VCaP (cell line): ENCODE data around the gene GOLT1B.

Experiments used
- H3K27ac ChIP-seq: fragments of 450-650 bp; 2 replicates; pipeline ENCODE4 v1.5.1; 2017
- TF ChIP-seq, protein P1 (sequence below): fragments of 450-650 bp; conservative IDR thresholded peaks from 2 replicates; pipeline ENCODE4 v1.5.1; 2017; ENCODE audit warnings: mild to moderate bottlenecking, moderate library complexity

Gene GOLT1B

DNA sequence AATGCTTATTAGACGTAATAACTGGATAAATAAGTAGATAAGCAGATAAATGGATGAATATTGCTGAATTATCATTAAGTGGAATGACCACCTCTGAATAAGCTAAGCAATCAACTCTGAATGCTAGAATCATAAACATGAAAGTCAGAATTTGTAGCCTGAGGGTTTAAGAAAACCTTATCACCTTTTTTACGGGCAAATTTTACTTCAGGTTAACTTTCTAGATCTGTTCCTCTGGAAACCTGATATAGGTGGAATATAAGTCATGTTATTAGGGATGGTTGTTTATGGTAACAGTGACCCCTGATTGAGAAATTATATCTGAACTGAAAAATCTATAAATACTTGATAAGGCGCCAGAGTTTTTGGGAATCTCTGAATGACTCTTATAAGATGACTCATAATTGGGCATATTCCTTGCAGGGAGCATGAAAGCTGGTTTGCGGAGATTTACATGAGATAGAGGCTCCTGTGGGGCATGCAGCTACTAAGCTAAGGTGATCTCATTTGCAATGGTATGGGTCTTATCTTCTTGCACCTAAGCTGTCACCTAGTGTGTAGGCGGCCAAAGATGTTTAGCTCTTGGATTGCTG lies 36.6 kb downstream of the GOLT1B start:
- H3K27ac ChIP-seq, result no peak overlapping the region
- TF ChIP-seq, protein P1, sequence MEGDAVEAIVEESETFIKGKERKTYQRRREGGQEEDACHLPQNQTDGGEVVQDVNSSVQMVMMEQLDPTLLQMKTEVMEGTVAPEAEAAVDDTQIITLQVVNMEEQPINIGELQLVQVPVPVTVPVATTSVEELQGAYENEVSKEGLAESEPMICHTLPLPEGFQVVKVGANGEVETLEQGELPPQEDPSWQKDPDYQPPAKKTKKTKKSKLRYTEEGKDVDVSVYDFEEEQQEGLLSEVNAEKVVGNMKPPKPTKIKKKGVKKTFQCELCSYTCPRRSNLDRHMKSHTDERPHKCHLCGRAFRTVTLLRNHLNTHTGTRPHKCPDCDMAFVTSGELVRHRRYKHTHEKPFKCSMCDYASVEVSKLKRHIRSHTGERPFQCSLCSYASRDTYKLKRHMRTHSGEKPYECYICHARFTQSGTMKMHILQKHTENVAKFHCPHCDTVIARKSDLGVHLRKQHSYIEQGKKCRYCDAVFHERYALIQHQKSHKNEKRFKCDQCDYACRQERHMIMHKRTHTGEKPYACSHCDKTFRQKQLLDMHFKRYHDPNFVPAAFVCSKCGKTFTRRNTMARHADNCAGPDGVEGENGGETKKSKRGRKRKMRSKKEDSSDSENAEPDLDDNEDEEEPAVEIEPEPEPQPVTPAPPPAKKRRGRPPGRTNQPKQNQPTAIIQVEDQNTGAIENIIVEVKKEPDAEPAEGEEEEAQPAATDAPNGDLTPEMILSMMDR, result no peak

DNA sequence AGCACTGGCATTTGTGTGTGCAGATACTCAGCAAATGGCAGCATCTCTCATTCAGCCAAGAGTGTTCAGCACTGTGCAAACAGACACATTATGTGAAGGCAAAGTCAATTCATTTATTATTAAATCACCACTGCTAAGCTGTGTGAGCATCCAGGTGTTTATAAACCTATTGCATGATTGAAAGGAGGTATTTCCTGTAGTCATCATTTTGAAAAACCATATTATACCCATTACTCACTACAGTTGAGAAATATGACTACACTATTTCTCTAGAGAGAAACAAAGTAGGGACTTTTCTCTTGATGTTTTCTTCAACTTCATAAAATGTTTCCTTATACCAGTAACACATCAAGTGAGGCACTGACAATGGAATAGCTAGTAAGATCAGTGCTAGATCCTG lies 38.2 kb downstream of the GOLT1B start:
- H3K27ac ChIP-seq, result no peak overlapping the region
- TF ChIP-seq, protein P1, result no peak

DNA sequence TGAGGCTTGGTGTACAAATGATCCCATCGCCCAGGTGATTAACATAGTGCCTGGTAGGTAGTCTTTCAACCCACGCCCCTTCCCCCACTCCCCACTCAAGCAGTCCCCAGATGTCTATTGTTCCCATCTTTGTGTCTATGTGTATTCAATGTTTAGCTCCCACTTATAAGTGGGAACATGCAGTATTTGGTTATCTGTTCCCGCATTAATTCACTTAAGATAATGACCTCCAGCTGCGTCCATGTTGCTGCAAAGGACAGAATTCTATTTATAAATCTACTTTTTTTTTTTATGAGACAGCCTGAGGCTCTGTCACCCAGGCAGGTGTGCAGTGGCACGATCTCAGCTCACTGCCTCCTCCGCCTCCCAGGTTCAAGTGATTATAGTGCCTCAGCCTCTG lies 40.2 kb downstream of the GOLT1B start:
- TF ChIP-seq, protein P1, result no peak
- H3K27ac ChIP-seq, result no peak overlapping the region

DNA sequence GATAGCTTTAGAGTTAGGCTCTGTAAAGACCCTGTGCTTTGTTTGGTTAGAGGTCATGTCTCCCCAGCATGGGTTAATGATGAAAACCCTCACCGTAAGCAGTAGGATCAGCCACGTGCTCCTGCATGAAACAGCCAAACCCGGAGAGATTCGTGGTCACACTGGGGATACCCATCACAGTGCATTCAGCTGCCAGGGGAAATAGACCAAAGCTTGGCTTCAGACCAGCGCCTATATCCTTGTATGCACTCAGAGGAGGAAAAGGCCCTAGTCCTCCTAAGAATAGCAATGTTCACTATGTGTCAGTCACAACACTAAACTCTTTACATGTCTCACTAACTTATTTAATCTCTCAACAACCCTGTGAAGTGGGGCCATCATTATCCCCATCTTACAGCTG lies 40.8 kb downstream of the GOLT1B start:
- TF ChIP-seq, protein P1, result no peak
- no peak overlapping the region for H3K27ac ChIP-seq

DNA sequence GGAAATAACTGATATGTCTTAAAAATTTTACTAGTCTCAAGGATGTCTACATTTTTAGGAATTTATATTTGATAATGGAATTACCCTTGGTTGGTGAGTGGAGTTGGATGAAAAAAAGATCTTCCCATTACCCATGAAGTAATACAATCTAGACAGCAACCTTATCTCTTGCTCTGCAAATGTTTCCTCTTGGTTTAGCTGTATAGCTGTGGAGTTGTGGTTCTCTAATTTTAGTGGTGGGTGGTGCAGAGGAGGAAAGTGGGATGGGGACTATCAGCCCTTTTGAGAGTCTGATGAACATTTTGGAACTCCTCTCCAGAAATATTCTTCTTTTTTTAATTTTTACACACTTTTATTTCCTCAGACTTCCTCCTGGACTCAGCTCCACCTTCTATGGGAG lies 41.6 kb downstream of the GOLT1B start:
- no peak overlapping the region for H3K27ac ChIP-seq
- TF ChIP-seq, protein P1, result no peak

DNA sequence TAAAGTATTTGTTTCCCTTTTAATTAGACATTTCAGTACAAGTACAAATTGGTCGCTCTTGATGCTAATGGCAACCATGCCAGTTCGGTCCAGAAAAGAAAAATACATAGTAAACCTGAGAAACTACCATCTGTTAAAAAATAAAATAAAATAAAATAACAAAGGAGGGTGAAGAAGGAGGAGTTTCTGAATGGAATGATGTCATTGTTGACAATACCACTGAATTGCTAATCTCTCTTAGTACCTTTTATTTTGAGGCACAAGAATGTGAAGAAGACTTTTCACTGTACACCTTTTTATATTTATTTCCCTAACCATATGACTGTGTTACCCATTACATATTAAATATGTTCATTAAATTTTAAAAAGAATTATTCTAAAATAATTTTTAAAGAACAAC lies 44.0 kb downstream of the GOLT1B start:
- TF ChIP-seq, protein P1, result no peak
- no peak overlapping the region for H3K27ac ChIP-seq

DNA sequence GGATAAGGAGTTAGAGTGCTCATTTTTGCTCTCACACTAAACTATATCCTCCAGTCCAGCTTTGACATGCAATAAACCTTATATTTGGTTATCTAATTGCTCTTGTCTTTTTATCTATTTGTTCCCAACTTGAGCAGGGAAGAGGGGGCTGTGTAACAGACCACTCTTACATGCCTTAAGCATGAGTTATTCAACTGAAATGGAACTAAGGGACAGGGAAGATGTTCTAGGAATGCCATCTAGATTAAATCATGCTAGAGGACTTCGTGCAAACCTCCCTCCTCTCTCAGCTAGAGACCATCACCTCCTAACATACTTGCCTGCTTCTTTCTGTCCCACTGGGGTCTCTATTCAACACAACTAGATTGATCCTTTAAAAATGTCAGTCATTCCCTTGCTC lies 45.1 kb downstream of the GOLT1B start:
- H3K27ac ChIP-seq, result no peak overlapping the region
- TF ChIP-seq, protein P1, result no peak

DNA sequence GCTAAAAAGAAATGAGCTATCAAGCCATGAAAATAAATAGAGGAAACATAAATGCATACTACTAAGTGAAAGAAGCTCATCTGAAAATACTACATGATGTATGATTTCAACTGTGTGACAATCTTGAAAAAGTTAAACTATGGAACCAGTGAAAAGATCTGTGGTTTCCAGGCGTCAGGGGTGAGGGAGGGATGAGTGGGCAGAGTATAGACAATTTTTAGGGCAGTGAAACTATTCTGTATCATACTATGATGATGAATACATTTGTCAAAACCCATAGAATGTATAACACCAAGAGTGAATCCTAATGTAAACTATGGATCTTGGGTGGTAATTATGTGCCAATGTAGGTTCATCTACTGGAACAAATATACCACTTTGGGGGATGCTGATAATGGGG lies 45.8 kb downstream of the GOLT1B start:
- H3K27ac ChIP-seq, result no peak overlapping the region
- TF ChIP-seq, protein P1, result no peak
